OCI-LY1 (cell line): ENCODE data around the gene SLC12A7.

Source experiments
- H2AFZ ChIP-seq: fragments of 200-600 bp; sonication (generic), shearing (Covaris generic); 2 replicates; pipeline ENCODE4 v1.6.0; 2014; ENCODE audit warnings: antibody characterized with exemption, mild to moderate bottlenecking, low read length
- H3F3A ChIP-seq: fragments of 200-600 bp; sonication (generic), shearing (Covaris generic); 2 replicates; pipeline ENCODE4 v1.6.0; 2014; ENCODE audit warnings: mild to moderate bottlenecking, antibody characterized with exemption, low read length, moderate library complexity; ENCODE audit not compliant: insufficient read depth
- H3K27ac ChIP-seq: fragments of 200-600 bp; sonication (generic); 2 replicates; pipeline ENCODE4 v1.5.1; 2014; ENCODE audit warnings: low read length, mixed run types, mild to moderate bottlenecking, low read depth; ENCODE audit not compliant: poor library complexity, severe bottlenecking
- H3K27me3 ChIP-seq: fragments of 200-600 bp; sonication (generic); 2 replicates; pipeline ENCODE4 v1.6.0; 2014; ENCODE audit warnings: antibody characterized with exemption, mild to moderate bottlenecking, low read length, moderate library complexity; ENCODE audit not compliant: insufficient read depth
- H3K36me3 ChIP-seq: fragments of 200-600 bp; sonication (generic); 2 replicates; pipeline ENCODE4 v1.6.1; 2014; ENCODE audit warnings: mild to moderate bottlenecking, antibody characterized with exemption, low read length, moderate library complexity, mixed read lengths; ENCODE audit not compliant: insufficient read depth
- H3K4me1 ChIP-seq: fragments of 200-600 bp; sonication (generic); 2 replicates; pipeline ENCODE4 v1.5.1; 2014; ENCODE audit warnings: mild to moderate bottlenecking, low read length, moderate library complexity; ENCODE audit not compliant: insufficient read depth, severe bottlenecking
- H3K4me2 ChIP-seq: fragments of 200-600 bp; sonication (generic), shearing (Covaris generic); 2 replicates; pipeline ENCODE4 v1.6.1; 2014; ENCODE audit warnings: low read length
- H3K4me3 ChIP-seq: fragments of 200-600 bp; sonication (generic); 2 replicates; pipeline ENCODE4 v1.5.1; 2014; ENCODE audit warnings: low read length, low read depth, mild to moderate bottlenecking, mixed read lengths; ENCODE audit not compliant: poor library complexity, severe bottlenecking
- H3K79me2 ChIP-seq: fragments of 200-600 bp; shearing (Covaris generic); 2 replicates; pipeline ENCODE4 v1.6.1; 2016; ENCODE audit warnings: mixed run types, low read length, mixed read lengths; ENCODE audit not compliant: insufficient read depth
- H3K9ac ChIP-seq: fragments of 200-600 bp; sonication (generic), shearing (Covaris generic); 2 replicates; pipeline ENCODE4 v1.6.1; 2014; ENCODE audit warnings: mild to moderate bottlenecking, low read length, mixed read lengths
- H3K9me2 ChIP-seq: fragments of 200-600 bp; sonication (generic), shearing (Covaris generic); 2 replicates; pipeline ENCODE4 v1.6.1; 2014; ENCODE audit warnings: low read depth, mild to moderate bottlenecking, low read length, mixed read lengths
- H3K9me3 ChIP-seq: fragments of 200-600 bp; shearing (Covaris generic); 2 replicates; pipeline ENCODE4 v1.6.1; 2014; ENCODE audit warnings: low read length, mixed read lengths
- H4K20me1 ChIP-seq: fragments of 200-600 bp; sonication (generic), shearing (Covaris generic); 2 replicates; pipeline ENCODE4 v1.6.0; 2016; ENCODE audit warnings: mild to moderate bottlenecking, low read length; ENCODE audit not compliant: insufficient read depth
- EZH2 ChIP-seq: fragments of 200-600 bp; sonication (generic), shearing (Covaris generic); IDR thresholded peaks from 2 replicates; pipeline ENCODE4 v1.8.0; 2017; ENCODE audit warnings: borderline replicate concordance, mixed run types, mild to moderate bottlenecking, antibody characterized with exemption, low read length, moderate library complexity, mixed read lengths
- TF ChIP-seq, protein P1 (sequence below): fragments of 200-600 bp; sonication (generic), shearing (Covaris generic); IDR thresholded peaks from 2 replicates; pipeline ENCODE4 v1.5.1; 2017; ENCODE audit warnings: mild to moderate bottlenecking, antibody characterized with exemption, low read length, moderate library complexity, mixed read lengths

SLC12A7 gene

DNA sequence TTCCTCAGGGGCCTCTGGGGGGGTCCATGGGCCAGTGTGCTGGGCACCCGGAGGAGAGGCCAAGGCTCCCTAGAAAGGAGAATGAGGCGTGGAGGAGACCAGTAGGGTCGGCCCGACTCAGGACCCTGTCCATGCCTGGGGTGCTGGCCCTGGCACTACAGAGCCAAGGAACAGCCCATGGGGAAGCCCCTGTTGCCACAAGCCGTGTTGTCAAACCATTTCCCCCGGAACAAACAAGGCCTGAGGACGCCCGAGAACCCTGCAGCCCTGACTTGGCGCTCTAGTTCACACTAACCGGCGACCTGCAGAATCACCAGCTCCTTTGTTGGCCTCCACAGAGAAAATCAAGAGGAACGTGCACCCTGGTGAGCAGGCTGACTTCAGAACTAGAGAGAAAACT, 41.6 kb upstream of the SLC12A7 start:
- Histone ChIP-seq H3K27me3 (no peaks in the 10 kb centered on the region; the same call in 1 of the 2 replicates), H3K4me1 (no peaks in the 10 kb centered on the region), H3K27ac (no peak overlapping the region), H4K20me1 (no peaks in the 10 kb centered on the region), H3K36me3 (no peaks in the 10 kb centered on the region), H2AFZ (no peak overlapping the region), H3K79me2 (no peaks in the 10 kb centered on the region), H3F3A (no peaks in the 10 kb centered on the region), H3K9me3 (no peaks in the 10 kb centered on the region), H3K4me2 (no peak overlapping the region), H3K9me2 (no peaks in the 10 kb centered on the region), H3K4me3 (no peak overlapping the region), H3K9ac (no peak overlapping the region)
- TF ChIP-seq, protein P1, sequence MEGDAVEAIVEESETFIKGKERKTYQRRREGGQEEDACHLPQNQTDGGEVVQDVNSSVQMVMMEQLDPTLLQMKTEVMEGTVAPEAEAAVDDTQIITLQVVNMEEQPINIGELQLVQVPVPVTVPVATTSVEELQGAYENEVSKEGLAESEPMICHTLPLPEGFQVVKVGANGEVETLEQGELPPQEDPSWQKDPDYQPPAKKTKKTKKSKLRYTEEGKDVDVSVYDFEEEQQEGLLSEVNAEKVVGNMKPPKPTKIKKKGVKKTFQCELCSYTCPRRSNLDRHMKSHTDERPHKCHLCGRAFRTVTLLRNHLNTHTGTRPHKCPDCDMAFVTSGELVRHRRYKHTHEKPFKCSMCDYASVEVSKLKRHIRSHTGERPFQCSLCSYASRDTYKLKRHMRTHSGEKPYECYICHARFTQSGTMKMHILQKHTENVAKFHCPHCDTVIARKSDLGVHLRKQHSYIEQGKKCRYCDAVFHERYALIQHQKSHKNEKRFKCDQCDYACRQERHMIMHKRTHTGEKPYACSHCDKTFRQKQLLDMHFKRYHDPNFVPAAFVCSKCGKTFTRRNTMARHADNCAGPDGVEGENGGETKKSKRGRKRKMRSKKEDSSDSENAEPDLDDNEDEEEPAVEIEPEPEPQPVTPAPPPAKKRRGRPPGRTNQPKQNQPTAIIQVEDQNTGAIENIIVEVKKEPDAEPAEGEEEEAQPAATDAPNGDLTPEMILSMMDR = no peak
- TF ChIP-seq EZH2 = no peak

DNA sequence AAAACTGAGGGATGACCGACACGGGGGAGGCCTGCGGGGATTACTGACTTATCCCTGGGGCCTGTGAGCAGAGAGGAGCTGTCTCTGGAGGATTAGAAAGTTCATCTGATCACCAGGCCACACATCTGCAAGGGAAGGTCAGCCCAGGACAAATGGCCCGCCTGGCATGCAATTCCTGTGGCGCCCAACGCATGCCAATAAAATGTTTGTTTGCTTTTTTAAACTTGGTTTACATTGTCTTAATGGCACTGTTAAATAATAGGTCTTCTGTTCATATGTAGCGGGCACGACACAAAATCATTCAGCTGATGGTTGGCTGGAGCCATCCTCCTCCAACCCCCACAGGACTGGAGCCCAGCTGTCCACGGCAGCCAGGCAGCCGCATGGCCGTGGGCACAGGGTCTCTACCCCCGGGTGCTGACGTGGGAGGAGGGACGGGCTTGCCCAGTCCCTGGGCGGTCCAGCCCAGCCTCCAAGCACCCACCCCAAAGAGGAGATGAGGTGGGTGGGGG, 41.0 kb upstream of the SLC12A7 start:
- H3K9me3 ChIP-seq = no peaks in the 10 kb centered on the region
- no peak overlapping the region for H3K27ac ChIP-seq
- H3K9ac ChIP-seq = no peak overlapping the region
- H3K27me3 ChIP-seq = no peaks in the 10 kb centered on the region; the same call in 1 of the 2 replicates
- H3K4me2 ChIP-seq = no peak overlapping the region
- H3F3A ChIP-seq = no peaks in the 10 kb centered on the region
- H3K79me2 ChIP-seq = no peaks in the 10 kb centered on the region
- no peak overlapping the region for H3K4me3 ChIP-seq
- H2AFZ ChIP-seq = no peak overlapping the region
- TF ChIP-seq, protein P1 = no peak
- TF ChIP-seq EZH2 = no peak
- H3K9me2 ChIP-seq = no peaks in the 10 kb centered on the region
- H3K4me1 ChIP-seq = no peaks in the 10 kb centered on the region
- H4K20me1 ChIP-seq = no peaks in the 10 kb centered on the region
- H3K36me3 ChIP-seq = no peaks in the 10 kb centered on the region

- no peak overlapping the region for H3K9ac ChIP-seq
- H4K20me1 ChIP-seq = no peaks in the 10 kb centered on the region
- H3K79me2 ChIP-seq = no peaks in the 10 kb centered on the region
- no peaks in the 10 kb centered on the region for H3F3A ChIP-seq
- no peaks in the 10 kb centered on the region for H3K9me3 ChIP-seq
- no peaks in the 10 kb centered on the region for H3K9me2 ChIP-seq
- no peak overlapping the region for H3K4me2 ChIP-seq
- H3K27ac ChIP-seq = no peak overlapping the region
- H3K4me3 ChIP-seq = no peak overlapping the region
- H3K4me1 ChIP-seq = no peaks in the 10 kb centered on the region
- no peak overlapping the region for H2AFZ ChIP-seq
- TF ChIP-seq, protein P1 = no peak
- TF ChIP-seq EZH2 = no peak
- no peaks in the 10 kb centered on the region for H3K36me3 ChIP-seq
- H3K27me3 ChIP-seq = no peaks in the 10 kb centered on the region; the same call in 1 of the 2 replicates
Observed at GRCh38 chr5:1152156-1152555, 40.3 kb upstream of the SLC12A7 start.
